HG03439 (cell line): ENCODE results near the gene PCYT1B.
A peak's percentile ranks its signal among the peaks of the same experiment; 100 is the strongest.
"Not testable (repeated sequence)": the region's sequence is repeated elsewhere in the genome, so short reads cannot be mapped to it uniquely, and the experiment has no call there.

Experiments
- ATAC-seq: cut with Tn5 transposase; IDR thresholded peaks from one replicate; pipeline ENCODE4 v1.9.1; 2021; ENCODE audit warnings: mild to moderate bottlenecking, moderate library complexity; ENCODE audit not compliant: unreplicated experiment

PCYT1B gene

DNA sequence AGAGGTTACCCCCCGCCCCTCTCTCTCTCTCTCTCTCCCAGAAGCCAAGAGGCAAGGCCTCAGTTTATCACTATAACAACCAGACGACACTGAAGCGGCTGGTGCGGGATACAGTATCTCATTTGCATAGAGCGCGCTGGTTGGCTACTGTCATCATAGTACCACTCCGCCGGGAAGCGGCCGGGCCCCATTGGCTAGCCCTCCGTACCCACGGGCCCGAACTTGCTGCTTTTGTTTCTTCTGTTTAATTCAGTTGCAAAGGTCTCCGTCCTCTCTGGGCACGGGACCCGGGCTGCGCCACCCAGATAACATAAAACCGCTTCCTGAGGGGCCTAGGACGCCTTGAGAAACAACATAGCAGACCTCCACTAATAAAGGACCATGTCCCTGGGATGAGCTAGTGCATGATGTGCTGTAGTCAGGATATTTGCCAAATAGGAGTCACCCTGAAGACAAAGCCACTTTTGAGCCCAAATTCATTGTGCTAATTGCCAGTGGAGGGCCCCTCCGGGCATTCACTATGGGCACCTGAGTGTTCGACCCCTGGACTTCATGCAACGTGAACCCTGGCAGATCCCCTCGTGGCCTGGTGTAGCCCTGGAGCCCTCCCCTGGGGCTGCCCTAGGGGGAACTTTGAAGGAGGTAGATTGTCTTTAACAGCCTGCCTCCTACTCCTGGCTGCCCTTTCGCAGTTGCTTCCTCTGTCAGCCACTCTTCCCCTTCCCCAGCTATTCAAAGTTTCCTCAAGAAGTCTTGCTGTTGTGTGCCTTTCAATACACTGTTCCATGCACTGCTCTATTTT lies at the start of gene PCYT1B:
TSS of gene PCYT1B (minus strand) at position 91 of the 802 bp plus-strand sequence. CDS start 242 bp downstream, outside the sequence.
- ATAC-seq: peak; percentile 95

DNA sequence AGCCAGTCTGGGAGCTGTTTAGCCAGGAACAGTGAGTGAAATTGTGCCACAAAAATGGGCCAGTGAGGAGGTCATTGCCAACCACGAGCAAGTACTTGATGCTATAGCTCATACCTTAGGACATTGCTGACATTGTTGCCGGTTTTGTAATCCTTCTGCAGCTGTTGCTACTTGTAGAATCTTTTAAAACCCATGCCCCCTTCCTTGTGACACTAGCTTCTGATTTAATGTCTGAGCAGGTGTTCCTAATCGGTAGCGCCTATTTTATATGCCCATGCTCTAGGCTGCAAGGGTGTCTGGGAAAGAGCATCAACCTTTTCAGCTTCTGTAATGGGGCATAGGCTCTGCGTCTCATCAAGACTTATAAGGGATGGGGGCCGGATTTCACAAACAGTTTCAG lies 49.1 kb upstream of the PCYT1B start:
- no peak for ATAC-seq

GRCh38 chrX:24694825-24695224 lies 47.7 kb upstream of the PCYT1B start:
- no peak for ATAC-seq

GRCh38 chrX:24693453-24694202 lies 46.5 kb upstream of the PCYT1B start, which contains the start of gene POLA1:
POLA1 (plus strand) TSS chrX:24693918; CDS start chrX:24693962, 44 bp downstream.
- ATAC-seq: peak; percentile 93

DNA sequence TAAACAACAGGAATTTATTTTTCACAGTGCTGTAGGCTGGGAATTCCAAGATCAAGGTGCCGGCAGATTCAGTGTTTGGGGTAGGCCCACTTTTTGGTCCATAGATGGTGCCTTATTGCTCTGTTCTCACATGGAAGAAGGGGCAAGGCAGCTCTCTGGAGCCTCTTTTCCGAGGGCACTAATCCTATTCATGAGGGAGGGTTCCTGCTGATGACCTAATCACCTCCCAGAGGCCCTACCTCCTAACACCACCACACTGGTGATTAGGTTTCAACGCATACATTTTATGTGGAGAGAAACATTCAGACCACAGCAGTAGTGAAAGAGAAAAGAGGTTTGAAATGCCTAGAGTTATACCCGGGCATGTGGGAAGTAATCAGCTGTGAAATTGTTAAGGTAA lies 45.2 kb upstream of the PCYT1B start:
- ATAC-seq: no peak

DNA sequence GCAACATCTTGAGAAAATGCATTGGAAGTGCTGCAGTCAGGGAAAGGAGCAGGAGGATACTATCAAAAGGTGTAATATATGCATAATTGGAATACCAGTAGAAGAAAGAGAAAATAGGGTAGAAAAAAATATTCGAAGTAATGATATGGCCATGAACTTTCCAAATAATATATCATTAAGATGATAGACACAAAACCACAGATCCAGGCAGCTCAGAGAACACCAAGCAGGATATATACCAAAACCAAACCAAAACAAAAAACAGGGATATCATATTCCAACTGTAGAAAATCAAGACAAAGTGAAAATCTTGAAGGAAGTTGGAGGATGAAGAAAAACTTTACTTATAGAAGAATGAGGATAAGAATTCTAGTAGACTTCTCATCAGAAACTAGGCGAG lies 36.9 kb upstream of the PCYT1B start:
- ATAC-seq: no peak

- ATAC-seq: no peak
Measured at GRCh38 chrX:24682739-24683432, 35.7 kb upstream of the PCYT1B start.

DNA sequence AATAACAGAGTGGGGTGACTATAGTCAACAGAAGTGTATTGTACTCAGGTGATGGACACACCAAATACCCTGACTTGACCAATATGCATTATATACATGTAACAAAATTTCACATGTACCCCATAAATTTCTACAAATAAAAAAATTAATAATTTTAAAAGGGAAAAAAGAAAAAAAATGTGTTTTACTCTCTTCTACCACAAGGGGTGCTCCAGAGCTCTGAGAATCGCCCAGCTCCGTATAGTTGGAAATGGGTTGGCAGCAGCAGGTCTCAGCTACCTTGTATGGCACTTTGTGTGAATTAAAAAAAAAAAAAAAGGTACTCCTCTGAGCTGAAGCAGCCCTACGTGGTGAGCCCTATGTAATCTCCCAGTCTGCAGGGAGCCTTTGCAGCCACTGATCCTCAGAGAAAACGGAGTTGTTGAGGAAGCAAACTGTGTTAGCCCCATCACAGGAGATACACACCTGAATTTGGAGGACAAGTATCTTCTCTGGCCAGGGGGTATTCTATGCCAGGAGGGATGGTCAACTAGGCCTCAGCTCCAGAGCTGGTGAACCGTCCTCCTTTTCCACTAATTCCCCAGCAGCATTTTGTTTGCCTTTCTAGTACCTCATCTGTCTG lies 29.4 kb upstream of the PCYT1B start:
- ATAC-seq: no peak

GRCh38 chrX:24673424-24673823 lies 26.3 kb upstream of the PCYT1B start:
- ATAC-seq: no peak

DNA sequence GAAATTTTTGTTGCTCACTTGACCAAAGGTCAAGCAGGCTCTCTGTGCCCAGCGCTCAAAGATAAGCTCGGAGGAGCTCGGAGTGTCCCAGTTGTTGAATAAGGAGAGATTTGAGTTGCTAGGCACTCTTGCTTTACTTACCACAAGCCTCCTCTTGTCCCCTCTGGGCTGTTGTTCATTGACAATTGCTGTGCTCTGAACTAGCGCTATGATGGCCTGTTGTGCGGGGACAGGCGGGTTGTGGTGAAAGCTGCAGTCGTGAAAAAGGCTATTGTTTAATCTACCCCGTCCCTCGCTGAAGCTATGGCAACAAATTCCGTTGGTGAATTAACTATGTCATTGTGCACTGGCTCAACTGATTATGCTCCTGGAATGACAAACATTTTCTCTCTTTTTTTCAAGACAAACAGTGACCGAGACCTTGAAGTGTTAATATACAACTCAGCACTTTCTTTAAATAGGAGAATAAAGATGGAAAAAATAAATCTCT lies 25.6 kb upstream of the PCYT1B start:
- no peak for ATAC-seq

- ATAC-seq: no peak
Measured at GRCh38 chrX:24668111-24668510, 21.0 kb upstream of the PCYT1B start.

- no peak for ATAC-seq
Measured at GRCh38 chrX:24662352-24662751, 15.2 kb upstream of the PCYT1B start.

GRCh38 chrX:24661292-24661691 lies 14.1 kb upstream of the PCYT1B start:
- ATAC-seq: no peak

- no peak for ATAC-seq
Measured at GRCh38 chrX:24659646-24660045, 12.5 kb upstream of the PCYT1B start.

DNA sequence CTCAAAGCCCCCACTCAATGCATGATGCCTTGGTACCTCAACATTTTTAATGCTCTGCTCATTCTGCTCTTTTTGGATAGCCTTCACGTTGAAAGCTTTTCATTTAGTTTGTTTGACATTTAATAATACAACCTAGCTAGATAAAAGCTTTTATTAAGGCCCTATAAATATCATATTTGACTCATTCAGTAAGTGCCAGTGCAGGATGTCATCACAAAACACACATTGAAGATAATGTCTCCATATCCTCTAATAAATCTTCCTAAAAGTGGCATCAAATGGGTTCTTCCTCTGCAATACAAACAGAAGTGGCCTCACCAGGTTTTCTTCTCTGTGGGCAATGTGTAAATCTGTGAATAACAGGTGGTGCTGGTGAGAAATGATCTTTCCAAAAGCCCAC lies 12.0 kb upstream of the PCYT1B start:
- no peak for ATAC-seq

DNA sequence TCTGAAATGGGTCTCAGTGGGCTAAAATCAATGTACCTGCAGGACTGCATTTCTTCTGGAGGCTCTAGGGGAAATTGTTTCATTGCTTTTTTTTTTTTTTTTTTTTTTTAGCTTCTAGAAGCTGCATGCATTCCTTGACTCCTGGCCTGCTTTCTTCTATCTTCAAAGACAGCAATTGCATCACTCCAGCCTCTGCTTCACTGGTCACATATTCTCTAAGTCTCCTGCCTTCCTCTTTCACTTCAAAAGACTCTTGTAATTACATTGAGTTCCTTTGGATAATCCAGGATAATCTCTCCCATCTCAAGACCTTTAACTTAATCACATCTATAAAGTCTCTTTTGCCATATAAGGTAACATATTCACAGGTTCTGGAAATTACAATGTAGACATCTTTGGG lies 11.3 kb upstream of the PCYT1B start:
- ATAC-seq: no peak

DNA sequence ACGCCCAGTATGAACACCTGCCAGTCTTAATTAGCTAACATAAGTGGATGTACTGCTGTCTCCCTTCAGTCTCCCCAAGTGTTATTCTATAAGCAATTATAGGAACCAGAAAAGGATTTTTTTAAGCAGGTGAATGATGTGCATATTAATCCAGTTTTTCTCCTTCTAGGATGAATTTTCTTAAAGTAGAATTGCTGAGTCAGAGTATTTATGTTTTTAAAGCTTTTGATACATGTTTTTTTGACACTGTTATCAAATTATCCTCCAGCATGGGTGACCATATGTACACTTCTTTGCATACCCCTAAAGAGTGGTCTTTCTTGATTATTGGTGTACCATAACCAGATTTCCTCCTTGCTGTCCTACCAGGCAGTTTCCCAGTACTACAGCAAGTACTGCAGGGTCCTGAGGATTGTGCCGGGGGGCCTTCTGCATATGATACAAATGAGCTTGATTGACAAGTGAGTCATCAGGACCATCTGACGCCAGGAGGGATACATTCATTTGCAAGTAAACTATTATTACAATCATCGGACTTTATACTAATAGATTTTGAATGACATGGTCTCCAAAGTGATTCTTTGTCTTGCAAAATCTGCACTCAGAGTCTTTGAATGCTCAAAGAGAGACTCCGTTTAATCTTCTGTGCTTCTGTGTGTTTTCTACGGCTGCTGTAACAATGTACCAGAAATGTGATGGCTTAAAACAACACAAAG lies 10.7 kb upstream of the PCYT1B start:
- no peak for ATAC-seq

DNA sequence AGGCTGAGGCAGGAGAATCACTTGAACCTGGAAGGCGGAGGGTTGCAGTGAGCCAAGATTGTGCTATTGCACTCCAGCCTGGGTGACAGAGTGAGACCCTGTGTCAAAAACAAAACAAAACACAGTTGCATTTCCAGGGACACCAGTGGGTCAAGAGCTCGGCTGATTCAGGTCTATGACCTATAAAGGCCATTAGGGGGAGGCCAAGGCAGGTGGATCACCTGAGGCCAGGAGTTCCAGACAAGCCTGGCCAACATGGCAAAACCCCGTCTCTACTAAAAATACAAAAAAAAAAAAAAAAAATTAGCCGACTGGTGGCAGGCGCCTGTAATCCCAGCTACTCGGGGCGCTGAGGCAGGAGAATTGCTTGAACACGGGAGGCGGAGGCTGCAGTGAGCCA lies 8.5 kb upstream of the PCYT1B start:
- ATAC-seq: not testable (repeated sequence)

GRCh38 chrX:24651783-24652182 lies 4.6 kb upstream of the PCYT1B start:
- ATAC-seq: no peak

DNA sequence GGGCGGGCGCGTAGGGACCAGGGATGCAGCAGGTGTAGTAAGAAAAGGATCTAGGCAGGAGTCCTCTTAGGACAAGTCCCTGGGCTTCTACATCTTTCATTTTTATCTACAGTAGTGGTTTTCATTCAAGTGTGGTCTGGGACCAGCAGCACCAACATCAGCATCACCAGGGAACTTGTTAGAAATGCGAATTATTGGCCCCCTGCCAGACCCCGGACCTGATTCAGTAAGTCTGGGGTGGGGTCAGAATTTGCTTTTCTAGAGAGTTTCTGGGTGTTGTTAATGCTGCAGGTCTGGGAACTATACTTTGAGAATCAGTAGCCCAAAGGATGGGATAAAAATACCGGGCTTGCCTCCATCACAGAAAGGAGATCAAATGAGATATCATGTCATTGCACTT lies 1.3 kb upstream of the PCYT1B start:
- ATAC-seq: no peak
